Type B pancreatic cell (in vitro differentiated cells): Measurements from ENCODE around the gene ZNF474. TPM values are rescaled to one million over a fixed set of nuclear protein-coding genes. Genes with fewer than 3 reads are reported as not detected.

Source experiments
- DNase-seq: peaks from one replicate; pipeline ENCODE4 v3.0.0; 2021; ENCODE audit warnings: mixed read lengths; ENCODE audit not compliant: unreplicated experiment; ENCODE audit errors: extremely low spot score
- H3K27ac Mint-ChIP-seq: 2 replicates; pipeline ENCODE4 v1.8.0; 2021; ENCODE audit warnings: mild to moderate bottlenecking, mixed read lengths
- H3K27me3 Mint-ChIP-seq: 2 replicates; pipeline ENCODE4 v1.8.0; 2021; ENCODE audit warnings: mixed read lengths
- H3K36me3 Mint-ChIP-seq: 2 replicates; pipeline ENCODE4 v1.8.0; 2021; ENCODE audit warnings: mixed read lengths
- H3K4me1 Mint-ChIP-seq: one replicate; pipeline ENCODE4 v1.8.0; 2021; ENCODE audit warnings: mixed read lengths; ENCODE audit not compliant: unreplicated experiment
- H3K4me3 Mint-ChIP-seq: 2 replicates; pipeline ENCODE4 v1.8.0; 2021; ENCODE audit warnings: mild to moderate bottlenecking, mixed read lengths
- H3K9me3 Mint-ChIP-seq: 2 replicates; pipeline ENCODE4 v1.8.0; 2021; ENCODE audit warnings: mixed read lengths
- CTCF ChIP-seq: fragments of 200-600 bp; sonication (generic); conservative IDR thresholded peaks from 2 replicates; pipeline ENCODE4 v1.5.0; 2021; ENCODE audit warnings: antibody characterized with exemption, mild to moderate bottlenecking
- total RNA-seq: library from RNA; stranded (reverse); gene quantifications from 2 replicates; pipeline ENCODE4 v1.2.1, GENCODE V29; 2021; ENCODE audit warnings: low replicate concordance

The ZNF474 gene
- total RNA-seq, 1 donor from 2014 or later = 1.9 TPM

- Mint-ChIP-seq H3K4me1 (peaks cover 13% of the 10 kb centered on the region), H3K4me3 (no peak overlapping the region), H3K27ac (no peak overlapping the region), H3K27me3 (no peaks in the 10 kb centered on the region), H3K36me3 (no peaks in the 10 kb centered on the region), H3K9me3 (no peaks in the 10 kb centered on the region)
- no peak for DNase-seq
- no peak for TF ChIP-seq CTCF
Observed at GRCh38 chr5:122151640-122152039, 22.3 kb downstream of the ZNF474 start.

DNA sequence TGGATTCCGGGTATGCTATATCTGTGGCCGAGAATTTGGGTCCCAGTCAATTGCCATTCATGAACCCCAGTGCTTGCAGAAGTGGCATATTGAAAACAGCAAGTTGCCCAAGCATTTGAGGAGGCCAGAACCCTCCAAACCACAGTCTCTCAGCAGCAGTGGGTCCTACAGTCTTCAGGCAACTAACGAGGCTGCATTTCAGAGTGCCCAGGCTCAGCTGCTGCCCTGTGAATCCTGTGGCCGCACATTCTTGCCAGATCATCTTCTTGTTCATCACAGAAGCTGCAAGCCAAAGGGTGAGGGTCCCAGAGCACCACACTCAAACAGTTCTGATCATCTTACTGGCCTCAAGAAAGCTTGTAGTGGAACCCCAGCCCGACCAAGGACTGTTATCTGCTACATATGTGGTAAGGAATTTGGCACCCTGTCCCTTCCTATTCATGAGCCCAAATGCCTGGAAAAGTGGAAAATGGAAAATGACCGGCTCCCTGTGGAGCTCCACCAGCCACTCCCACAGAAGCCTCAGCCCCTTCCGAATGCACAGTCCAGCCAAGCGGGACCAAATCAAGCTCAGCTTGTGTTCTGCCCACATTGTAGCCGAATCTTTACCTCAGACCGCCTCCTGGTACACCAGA is 23.0 kb downstream of the ZNF474 start:
- no peak for DNase-seq
- Mint-ChIP-seq H3K9me3 (no peaks in the 10 kb centered on the region), H3K27me3 (no peaks in the 10 kb centered on the region), H3K4me1 (peaks cover 13% of the 10 kb centered on the region), H3K27ac (no peak overlapping the region), H3K36me3 (no peaks in the 10 kb centered on the region), H3K4me3 (no peak overlapping the region)
- no peak for TF ChIP-seq CTCF

DNA sequence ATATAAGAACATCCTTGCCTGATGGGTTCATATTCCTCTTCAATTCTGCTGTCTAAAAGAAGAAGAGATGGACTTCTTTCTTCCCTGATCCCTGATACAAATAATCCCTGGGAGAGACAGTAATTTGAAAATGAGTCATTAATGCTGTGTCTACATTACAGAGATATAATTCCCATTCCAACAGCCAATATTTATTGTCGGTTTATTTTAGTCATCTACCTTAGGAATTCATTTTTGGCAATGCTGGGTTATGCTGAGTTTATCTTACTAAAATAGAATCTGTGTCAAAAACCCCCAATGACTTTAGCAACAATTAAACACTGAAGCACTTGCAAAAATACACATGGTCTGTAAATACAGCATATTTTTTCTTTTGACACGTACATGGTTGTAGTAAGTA is 23.9 kb downstream of the ZNF474 start:
- no peak for DNase-seq
- no peak for TF ChIP-seq CTCF
- Mint-ChIP-seq H3K36me3 (no peaks in the 10 kb centered on the region), H3K4me1 (peaks cover 13% of the 10 kb centered on the region), H3K4me3 (no peak overlapping the region), H3K27me3 (peaks cover 2% of the 10 kb centered on the region), H3K9me3 (no peaks in the 10 kb centered on the region), H3K27ac (no peak overlapping the region)

DNA sequence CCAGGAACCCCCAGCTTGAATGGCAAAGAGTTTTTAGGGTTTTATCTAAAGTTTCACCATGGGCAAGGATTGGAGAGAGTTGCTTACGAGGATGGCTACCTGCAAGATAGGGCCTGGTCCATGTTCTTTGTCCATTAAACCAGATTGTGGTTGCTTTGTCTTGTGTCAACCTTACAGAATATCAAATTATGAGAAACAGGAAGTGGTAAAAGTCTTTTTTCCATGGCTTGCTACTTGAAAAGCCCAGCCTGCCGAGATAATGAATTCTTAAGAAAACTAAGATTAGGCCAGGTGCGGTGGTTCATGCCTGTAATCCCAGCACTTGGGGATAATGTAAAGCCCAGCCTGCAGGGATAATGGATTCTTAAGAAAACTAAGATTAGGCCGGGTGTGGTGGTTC is 24.4 kb downstream of the ZNF474 start:
- no peak for DNase-seq
- H3K27me3 Mint-ChIP-seq = peaks cover 3% of the 10 kb centered on the region
- H3K4me3 Mint-ChIP-seq = no peak overlapping the region
- H3K9me3 Mint-ChIP-seq = no peaks in the 10 kb centered on the region
- H3K36me3 Mint-ChIP-seq = no peaks in the 10 kb centered on the region
- no peak overlapping the region for H3K27ac Mint-ChIP-seq
- no peak for TF ChIP-seq CTCF
- H3K4me1 Mint-ChIP-seq = peaks cover 13% of the 10 kb centered on the region

DNA sequence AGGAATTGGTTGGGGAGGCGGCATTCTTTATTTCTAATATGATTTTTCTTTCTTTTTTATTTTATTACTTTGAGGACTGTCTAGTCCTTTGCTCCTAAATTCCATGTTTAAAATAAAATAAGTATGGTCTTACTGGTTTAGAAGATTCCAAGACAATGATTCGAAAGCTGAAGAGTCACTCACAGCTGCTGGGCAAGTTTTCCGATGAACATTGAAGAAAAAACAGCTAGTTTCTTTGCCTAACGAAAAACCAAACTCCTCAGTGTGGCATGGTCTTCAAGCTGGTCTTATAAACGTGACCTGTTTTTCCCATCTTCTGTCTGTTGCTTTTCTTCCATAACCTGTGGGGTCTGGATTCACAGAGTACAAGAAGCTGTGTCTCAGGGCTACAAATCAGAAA is 25.1 kb downstream of the ZNF474 start:
- H3K27ac Mint-ChIP-seq = no peak overlapping the region
- H3K4me3 Mint-ChIP-seq = no peak overlapping the region
- H3K36me3 Mint-ChIP-seq = no peaks in the 10 kb centered on the region
- H3K27me3 Mint-ChIP-seq = peaks cover 3% of the 10 kb centered on the region
- peaks cover 7% of the 10 kb centered on the region for H3K4me1 Mint-ChIP-seq
- H3K9me3 Mint-ChIP-seq = no peaks in the 10 kb centered on the region
- no peak for DNase-seq
- no peak for TF ChIP-seq CTCF

DNA sequence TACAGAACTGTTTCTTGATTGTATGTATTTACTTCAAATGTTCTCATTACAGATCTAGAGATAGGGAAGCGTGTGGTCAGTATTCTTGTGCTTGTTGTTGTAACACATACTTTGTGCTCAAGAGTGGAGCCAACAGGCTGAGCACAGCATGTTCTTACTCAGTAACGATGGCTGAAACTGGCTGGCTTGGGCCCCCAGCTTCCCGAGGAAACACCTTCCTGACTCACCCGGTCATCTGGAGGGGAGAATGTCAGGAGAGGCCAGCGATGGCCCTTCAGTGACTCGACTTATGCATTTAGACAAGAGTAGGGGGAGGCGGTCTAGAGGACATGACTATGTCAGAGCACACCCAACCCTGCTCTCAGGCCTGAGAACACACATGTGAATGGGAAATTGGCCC is 25.6 kb downstream of the ZNF474 start:
- Mint-ChIP-seq H3K4me1 (peaks cover 3% of the 10 kb centered on the region), H3K4me3 (no peak overlapping the region), H3K27me3 (peaks cover 3% of the 10 kb centered on the region), H3K36me3 (no peaks in the 10 kb centered on the region), H3K9me3 (no peaks in the 10 kb centered on the region), H3K27ac (no peak overlapping the region)
- no peak for DNase-seq
- no peak for TF ChIP-seq CTCF
